ENCODE data around the gene TCTN1. TPM values are rescaled to one million over a fixed set of nuclear protein-coding genes. Genes with fewer than 3 reads are reported as not detected.

Gene TCTN1
- total RNA-seq, 1 experiment from 2014 or later = 11.1 TPM

DNA sequence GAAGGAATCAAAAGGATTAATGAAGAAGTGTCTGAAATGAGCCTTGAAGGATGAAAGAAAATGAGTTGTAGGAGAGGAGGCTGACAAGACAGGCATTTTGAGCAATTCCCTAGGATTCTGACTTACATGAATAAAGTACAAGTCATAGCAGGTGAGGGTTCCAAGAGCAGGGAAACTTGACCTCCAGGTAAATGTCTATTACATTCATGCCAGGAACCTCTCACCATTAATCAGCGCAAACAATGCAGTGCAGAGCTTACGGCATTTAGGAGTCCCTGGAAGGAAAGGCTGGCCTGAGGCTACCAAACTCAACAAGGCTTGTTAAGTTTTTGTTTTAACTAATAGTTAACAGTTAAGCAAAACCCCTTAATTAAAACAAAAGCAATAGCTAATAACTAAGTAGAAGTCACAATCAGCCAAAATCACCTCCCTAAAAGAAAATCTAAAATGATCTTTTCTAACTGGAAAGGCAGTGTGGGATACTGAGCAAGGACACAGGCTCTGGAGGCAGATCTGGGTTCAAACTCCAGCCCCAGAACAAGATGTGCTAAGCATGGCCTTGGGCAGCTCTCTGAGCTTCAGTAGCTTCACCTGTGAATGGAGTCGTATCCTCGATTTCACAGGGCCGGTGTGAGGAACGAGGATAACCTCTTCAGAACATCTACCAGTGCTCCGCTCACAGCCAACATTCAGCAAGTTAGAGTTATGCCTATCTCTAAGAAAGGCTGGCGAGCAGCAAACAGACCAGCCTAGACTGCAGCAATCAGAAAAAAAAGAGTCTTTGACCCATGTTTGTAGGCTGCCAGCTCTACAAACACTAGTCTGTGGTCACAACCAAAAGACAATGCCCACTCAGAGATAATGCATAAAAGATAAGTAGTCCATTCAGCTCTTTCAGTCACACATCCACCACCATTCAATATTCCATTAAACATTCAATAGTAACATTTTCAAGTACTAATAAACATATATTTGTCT lies 47.7 kb upstream of the TCTN1 start:
- peak overlapping the region; percentile 37 to 76 (median 37); a peak in 3 of 7 replicates for H3K27ac Mint-ChIP-seq
- H4K5ac ChIP-seq (ENCODE audit: insufficient read length, low read depth, low read length) = no peak overlapping the region
- H3K23me2 ChIP-seq (ENCODE audit: insufficient read length, low read depth, low read length, poor library complexity, severe bottlenecking) = no peaks in the 10 kb centered on the region
- H3K27ac ChIP-seq (ENCODE audit: insufficient read length, low read depth, low read length) = no peak overlapping the region
- TF ChIP-seq, protein P1, sequence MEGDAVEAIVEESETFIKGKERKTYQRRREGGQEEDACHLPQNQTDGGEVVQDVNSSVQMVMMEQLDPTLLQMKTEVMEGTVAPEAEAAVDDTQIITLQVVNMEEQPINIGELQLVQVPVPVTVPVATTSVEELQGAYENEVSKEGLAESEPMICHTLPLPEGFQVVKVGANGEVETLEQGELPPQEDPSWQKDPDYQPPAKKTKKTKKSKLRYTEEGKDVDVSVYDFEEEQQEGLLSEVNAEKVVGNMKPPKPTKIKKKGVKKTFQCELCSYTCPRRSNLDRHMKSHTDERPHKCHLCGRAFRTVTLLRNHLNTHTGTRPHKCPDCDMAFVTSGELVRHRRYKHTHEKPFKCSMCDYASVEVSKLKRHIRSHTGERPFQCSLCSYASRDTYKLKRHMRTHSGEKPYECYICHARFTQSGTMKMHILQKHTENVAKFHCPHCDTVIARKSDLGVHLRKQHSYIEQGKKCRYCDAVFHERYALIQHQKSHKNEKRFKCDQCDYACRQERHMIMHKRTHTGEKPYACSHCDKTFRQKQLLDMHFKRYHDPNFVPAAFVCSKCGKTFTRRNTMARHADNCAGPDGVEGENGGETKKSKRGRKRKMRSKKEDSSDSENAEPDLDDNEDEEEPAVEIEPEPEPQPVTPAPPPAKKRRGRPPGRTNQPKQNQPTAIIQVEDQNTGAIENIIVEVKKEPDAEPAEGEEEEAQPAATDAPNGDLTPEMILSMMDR (conservative IDR thresholded peaks at IDR 0.05) = no peak
- no peaks in the 10 kb centered on the region for H3K27me3 Mint-ChIP-seq (ENCODE audit: low read depth)
- H4K20me1 ChIP-seq (ENCODE audit: control insufficient read depth, insufficient read depth, insufficient read length) = no peaks in the 10 kb centered on the region
- no peak overlapping the region for H3K4me3 Mint-ChIP-seq
- no peak overlapping the region for H2AFZ ChIP-seq (ENCODE audit: low read length)
- no peaks in the 10 kb centered on the region for H3K4me1 ChIP-seq (ENCODE audit: insufficient read depth, low read length)
- peaks cover 2% of the 10 kb centered on the region for H3K79me1 ChIP-seq (ENCODE audit: insufficient read depth, low read depth, low read length, poor library complexity, severe bottlenecking)
- H3K9ac ChIP-seq (ENCODE audit: extremely low read depth, insufficient read length, low read length) = no peak overlapping the region
- no peak overlapping the region for H3K4me2 ChIP-seq (ENCODE audit: insufficient read depth, insufficient read length, low read length)
- H3K36me3 Mint-ChIP-seq (ENCODE audit: insufficient read depth in 1 of 3, low read depth in 3 of 3) = peaks cover 10 to 15% (median 11%) of the 10 kb centered on the region in 3 experiments
- H3T11ph ChIP-seq (ENCODE audit: low read length) = no peak overlapping the region
- no peak overlapping the region for H2BK12ac ChIP-seq (ENCODE audit: insufficient read length, low read depth, low read length)
- H3K4me1 Mint-ChIP-seq = peaks cover 4 to 11% of the 10 kb centered on the region in 2 experiments
- H2BK15ac ChIP-seq (ENCODE audit: low read depth, low read length) = no peak overlapping the region
- no peak overlapping the region for H3K4ac ChIP-seq (ENCODE audit: low read depth, low read length)
- H3K27me3 ChIP-seq (ENCODE audit: insufficient read depth, low read length) = no peaks in the 10 kb centered on the region
- no peak overlapping the region for H4K8ac ChIP-seq (replicated peaks; ENCODE audit: insufficient read length, low read depth, low read length)
- H2BK20ac ChIP-seq (ENCODE audit: low read depth, low read length, poor library complexity, severe bottlenecking) = no peak overlapping the region
- WGBS (ENCODE audit: extremely low coverage, insufficient read length, low lambda C conversion rate) = no CpG with 5 or more reads among the region's 8 CpGs
- no peaks in the 10 kb centered on the region for H3K9me3 ChIP-seq (ENCODE audit: control insufficient read depth, low read depth, low read length)
- no peak overlapping the region for H3K14ac ChIP-seq (ENCODE audit: insufficient read depth, low read length)
- H3K56ac ChIP-seq (ENCODE audit: insufficient read length, low read depth, low read length) = no peak overlapping the region
- peaks cover 13 to 18% of the 10 kb centered on the region in 2 experiments for H3K9me3 Mint-ChIP-seq
- DNase-seq = no peak
- peaks cover 7% of the 10 kb centered on the region; the same call in 1 of the 2 replicates for H3K79me2 ChIP-seq (ENCODE audit: insufficient read depth, low read length)
- H4K91ac ChIP-seq (ENCODE audit: insufficient read length, low read depth, low read length) = no peak overlapping the region
- H3K23ac ChIP-seq (ENCODE audit: insufficient read length, low read depth, low read length) = no peak overlapping the region
- H2BK120ac ChIP-seq (ENCODE audit: low read depth, low read length, poor library complexity, severe bottlenecking) = no peak overlapping the region
- no peak overlapping the region for H3K18ac ChIP-seq (ENCODE audit: insufficient read length, low read depth, low read length)
- no peak overlapping the region for H2AK5ac ChIP-seq (ENCODE audit: insufficient read length, low read length)
- H2BK5ac ChIP-seq (ENCODE audit: insufficient read length, low read length) = no peak overlapping the region

All from H9 (cell line).